H1 (cell line): ENCODE results near the gene RMND5B. TPM values are rescaled to one million over a fixed set of nuclear protein-coding genes. Genes with fewer than 3 reads are reported as not detected.

Experiments used
- CTCF ChIA-PET: fragments of 300-600 bp; sonication (Branson Sonifier 250); formaldehyde crosslinking; loops from one replicate; lab custom pipeline; 2021; ENCODE audit not compliant: partially characterized antibody; lab: Charles Lee
- POLR2A ChIA-PET: fragments of 300-600 bp; sonication (Branson Sonifier 250); formaldehyde crosslinking; loops from one replicate; lab custom pipeline; 2021; ENCODE audit warnings: inconsistent platforms; ENCODE audit not compliant: partially characterized antibody; lab: Charles Lee
- DNase-seq, 2 experiments: peaks; one replicate each; pipeline versions ENCODE4 v3.0.0 to v3.0.0-alpha.2; 2010 to 2022; ENCODE audit warnings: low spot score in 2 of 2, low read depth in 1 of 2, mixed read lengths in 1 of 2
- FAIRE-seq: peaks from 2 replicates; lab custom pipeline; 2011; peaks lifted over from hg19 to GRCh38; lab: Jason Lieb, UNC
- H2AFZ ChIP-seq: 2 replicates; pipeline ENCODE4 v1.8.1; 2012; ENCODE audit warnings: low read length, inconsistent platforms
- H2AK5ac ChIP-seq: 2 replicates; pipeline ENCODE4 v1.6.1; 2013; ENCODE audit warnings: low read depth, low read length
- H2BK120ac ChIP-seq: replicated peaks from 2 replicates; pipeline ENCODE3; 2013; ENCODE audit warnings: low read depth, low read length, inconsistent platforms
- H2BK12ac ChIP-seq: 2 replicates; pipeline ENCODE4 v1.6.1; 2013; ENCODE audit warnings: low read depth, low read length
- H2BK15ac ChIP-seq: 2 replicates; pipeline ENCODE4 v1.6.1; 2013; ENCODE audit warnings: low read length
- H2BK20ac ChIP-seq: 2 replicates; pipeline ENCODE4 v1.6.1; 2013; ENCODE audit warnings: low read length
- H2BK5ac ChIP-seq: 2 replicates; pipeline ENCODE4 v1.6.1; 2013; ENCODE audit warnings: low read depth, low read length
- H3K14ac ChIP-seq: 2 replicates; pipeline ENCODE4 v1.6.1; 2013; ENCODE audit warnings: inconsistent platforms; ENCODE audit not compliant: insufficient read length
- H3K18ac ChIP-seq: 2 replicates; pipeline ENCODE4 v1.6.1; 2013; ENCODE audit warnings: low read length; ENCODE audit errors: extremely low read depth
- H3K23ac ChIP-seq: 2 replicates; pipeline ENCODE4 v1.6.1; 2013; ENCODE audit warnings: inconsistent platforms; ENCODE audit not compliant: insufficient read length
- H3K23me2 ChIP-seq: 2 replicates; pipeline ENCODE4 v1.6.1; 2013; ENCODE audit warnings: low read depth, low read length
- H3K27ac ChIP-seq: 2 replicates; pipeline ENCODE4 v1.6.1; 2011; ENCODE audit warnings: low read depth, low read length, inconsistent platforms
- H3K27me3 ChIP-seq, 4 experiments: replicated peaks in 1 of 4; 1 replicate in 1 of 4; 2 replicates in 3 of 4; pipeline versions ENCODE4 v1.6.1 to v1.8.1; 2011 to 2013; ENCODE audit warnings: low read length in 3 of 4, mild to moderate bottlenecking in 3 of 4, inconsistent platforms in 2 of 4, mixed read lengths in 2 of 4, moderate library complexity in 1 of 4; ENCODE audit not compliant: control insufficient read depth in 3 of 4, insufficient read depth in 3 of 4; ENCODE audit errors: extremely low read depth in 1 of 4
- H3K36me3 ChIP-seq, 4 experiments: 2 replicates each; pipeline versions ENCODE4 v1.6.1 to v1.8.1; 2011 to 2013; ENCODE audit warnings: mild to moderate bottlenecking in 4 of 4, low read length in 3 of 4, moderate library complexity in 2 of 4, control low read depth in 1 of 4, inconsistent platforms in 1 of 4; ENCODE audit not compliant: insufficient read depth in 4 of 4, control insufficient read depth in 2 of 4
- H3K4ac ChIP-seq: replicated peaks from 2 replicates; pipeline ENCODE3; 2013; ENCODE audit warnings: low read length, low read depth, mixed read lengths, inconsistent platforms; ENCODE audit not compliant: insufficient read length
- H3K4me1 ChIP-seq, 4 experiments: replicated peaks in 1 of 4; 1 replicate in 1 of 4; 2 replicates in 3 of 4; pipeline versions ENCODE4 v1.6.1 to v1.8.1; 2011 to 2013; ENCODE audit warnings: low read length in 3 of 4, inconsistent platforms in 2 of 4, mixed read lengths in 1 of 4; ENCODE audit not compliant: insufficient read depth in 4 of 4, control insufficient read depth in 3 of 4
- H3K4me2 ChIP-seq, 2 experiments: 2 replicates each; pipeline versions ENCODE4 v1.6.1 to v1.8.1; 2011 to 2013; ENCODE audit warnings: low read depth in 2 of 2, low read length in 2 of 2, control low read depth in 1 of 2, inconsistent platforms in 1 of 2, mild to moderate bottlenecking in 1 of 2; ENCODE audit not compliant: insufficient read depth in 1 of 2
- H3K4me3 ChIP-seq, 4 experiments: fragments of 200-600, 300-600 bp in 1 of 4; sonication (generic), shearing (Covaris generic), sonication (Bioruptor Twin) in 1 of 4; 2 replicates each; pipeline versions ENCODE4 v1.5.1 to v1.8.1; 2011 to 2016; ENCODE audit warnings: low read length in 4 of 4, low read depth in 3 of 4, control low read depth in 2 of 4, inconsistent platforms in 2 of 4, mild to moderate bottlenecking in 2 of 4, mixed read lengths in 1 of 4, moderate library complexity in 1 of 4; ENCODE audit not compliant: insufficient read depth in 2 of 4; ENCODE audit errors: extremely low read depth in 1 of 4
- H3K56ac ChIP-seq: replicated peaks from 2 replicates; pipeline ENCODE3; 2013; ENCODE audit warnings: low read depth, mild to moderate bottlenecking, mixed read lengths, low read length, inconsistent platforms; ENCODE audit not compliant: insufficient read length
- H3K79me1 ChIP-seq: 2 replicates; pipeline ENCODE4 v1.6.1; 2013; ENCODE audit warnings: low read depth, low read length, control low read depth
- H3K79me2 ChIP-seq, 2 experiments: 2 replicates each; pipeline versions ENCODE4 v1.6.1 to v1.8.1; 2012 to 2013; ENCODE audit warnings: low read length in 2 of 2, mild to moderate bottlenecking in 2 of 2, inconsistent platforms in 1 of 2; ENCODE audit not compliant: insufficient read depth in 2 of 2, control insufficient read depth in 1 of 2
- H3K9ac ChIP-seq, 4 experiments: replicated peaks in 1 of 4; 1 replicate in 1 of 4; 2 replicates in 3 of 4; pipeline versions ENCODE4 v1.6.1 to v1.8.1; 2011 to 2013; ENCODE audit warnings: low read depth in 3 of 4, low read length in 3 of 4, control low read depth in 2 of 4, mild to moderate bottlenecking in 2 of 4, moderate library complexity in 2 of 4, inconsistent platforms in 1 of 4; ENCODE audit errors: extremely low read depth in 1 of 4
- H3K9me3 ChIP-seq, 2 experiments: 2 replicates each; pipeline versions ENCODE4 v1.6.1 to v1.8.1; 2012 to 2013; ENCODE audit warnings: mild to moderate bottlenecking in 2 of 2, moderate library complexity in 2 of 2, control low read depth in 1 of 2, inconsistent platforms in 1 of 2, low read depth in 1 of 2, low read length in 1 of 2, mixed read lengths in 1 of 2; ENCODE audit not compliant: insufficient read depth in 2 of 2
- H4K20me1 ChIP-seq, 2 experiments: replicated peaks in 1 of 2; 2 replicates each; pipeline versions ENCODE3 to v1.8.1; 2011 to 2013; ENCODE audit warnings: inconsistent platforms in 2 of 2, low read length in 2 of 2, mild to moderate bottlenecking in 1 of 2; ENCODE audit not compliant: insufficient read depth in 2 of 2, control insufficient read depth in 1 of 2
- H4K5ac ChIP-seq: 2 replicates; pipeline ENCODE4 v1.6.1; 2013; ENCODE audit warnings: low read length, low read depth, mixed read lengths, inconsistent platforms; ENCODE audit not compliant: insufficient read length
- H4K8ac ChIP-seq: 2 replicates; pipeline ENCODE4 v1.8.0; 2013; ENCODE audit warnings: mild to moderate bottlenecking, moderate library complexity, low read length, inconsistent platforms; ENCODE audit not compliant: insufficient read depth; ENCODE audit errors: extremely low read depth
- H4K91ac ChIP-seq: replicated peaks from 2 replicates; pipeline ENCODE3; 2013; ENCODE audit warnings: low read length, mixed read lengths, inconsistent platforms; ENCODE audit not compliant: insufficient read length
- CBX5 ChIP-seq: fragments of 300-800, 300-1000 bp; sonication (generic); IDR thresholded peaks from 2 replicates; pipeline ENCODE4 v1.7.1; 2016; ENCODE audit warnings: antibody characterized with exemption, low read length, low read depth
- CHD2 ChIP-seq: IDR thresholded peaks from 2 replicates; pipeline ENCODE4 v1.6.1; 2012; ENCODE audit warnings: low read length, improper control_type of control experiment
- CTBP2 ChIP-seq: IDR thresholded peaks from 2 replicates; pipeline ENCODE4 v1.7.0; 2011; ENCODE audit warnings: borderline replicate concordance, mild to moderate bottlenecking, moderate library complexity, mixed read lengths, low read length; ENCODE audit not compliant: insufficient read depth, insufficient read length
- POLR2A ChIP-seq, 2 experiments: IDR thresholded peaks; 1 replicate in 1 of 2; 2 replicates in 1 of 2; pipeline ENCODE4 v1.6.1; 2011; ENCODE audit warnings: low read depth in 2 of 2, low read length in 2 of 2, mild to moderate bottlenecking in 2 of 2; ENCODE audit errors: control extremely low read depth in 1 of 2
- RXRA ChIP-seq: IDR thresholded peaks from 2 replicates; pipeline ENCODE4 v1.6.1; 2011; ENCODE audit warnings: low read depth, mild to moderate bottlenecking, low read length, moderate library complexity; ENCODE audit not compliant: insufficient read depth
- WGBS, 2 experiments: shearing (Covaris generic) in 1 of 2; methylation state at CpG; one replicate each; pipeline versions ENCODE4 v1.1.6 to v1.1.7; 2013 to 2015; ENCODE audit warnings: low lambda C conversion rate in 2 of 2, mixed read lengths in 2 of 2, inconsistent platforms in 1 of 2, low coverage in 1 of 2, missing lambda C conversion rate in 1 of 2; ENCODE audit not compliant: insufficient replicate concordance in 2 of 2, insufficient coverage in 1 of 2, insufficient read length in 1 of 2; ENCODE audit errors: extremely low coverage in 1 of 2, missing lambda C conversion rate in 1 of 2; 5-methylcytosine and 5-hydroxymethylcytosine counted together
- polyA plus RNA-seq, 7 experiments: library from polyadenylated mRNA; depleted of rRNA in 3 of 7; stranded (reverse) in 5 of 7; unstranded in 2 of 7; fragments of >200 nt in 5 of 7; fragments of 200-250 nt in 2 of 7; gene quantifications; 1 replicate in 5 of 7; 2 replicates in 1 of 7; 4 replicates in 1 of 7; pipeline versions ENCODE4 v1.2.1 to v1.2.3, GENCODE V29; 2011 to 2013; ENCODE audit warnings: missing spikeins in 2 of 7, mixed read lengths in 2 of 7
- total RNA-seq: library from RNA; stranded (reverse); fragmentation: NEBNext Ultra II Directional; extraction: Animal tissue kit (Norgen Biotek cat#: 25700); gene quantifications from 2 replicates; pipeline ENCODE4 v1.2.1, GENCODE V29; 2021

The RMND5B gene
- total and polyA plus RNA-seq, 2 of the 8 experiments (the other 6 are each of a cell fraction or from before 2014, with no cell fraction given), result 75.9 to 90.2 TPM

GRCh38 chr5:178194026-178194425 is 63.2 kb downstream of the RMND5B start:
- H2BK5ac ChIP-seq, result no peak overlapping the region
- no peaks in the 10 kb centered on the region for H4K20me1 ChIP-seq
- H4K91ac ChIP-seq, result no peak overlapping the region
- H3K23me2 ChIP-seq, result no peaks in the 10 kb centered on the region
- H3K4ac ChIP-seq, result no peak overlapping the region
- DNase-seq, result no peak
- no peaks in the 10 kb centered on the region for H3K36me3 ChIP-seq
- no peaks in the 10 kb centered on the region for H3K79me1 ChIP-seq
- no peaks in the 10 kb centered on the region; a peak in 1 of 7 replicates for H3K27me3 ChIP-seq
- H3K27ac ChIP-seq, result no peak overlapping the region
- H2BK15ac ChIP-seq, result no peak overlapping the region
- no peak overlapping the region for H3K9ac ChIP-seq
- no peak overlapping the region for H2BK120ac ChIP-seq
- no peaks in the 10 kb centered on the region for H3K79me2 ChIP-seq
- H3K14ac ChIP-seq, result no peak overlapping the region
- no peak overlapping the region for H2BK20ac ChIP-seq
- H2AFZ ChIP-seq, result no peak overlapping the region
- H3K18ac ChIP-seq, result no peak overlapping the region; the same call in 1 of the 2 replicates
- no peak for TF ChIP-seq CBX5
- TF ChIP-seq POLR2A (IDR thresholded peaks at IDR 0.05; ENCODE audit: control extremely low read depth in 1 of 2, low read depth in 2 of 2, low read length in 2 of 2), result no peak
- TF ChIP-seq CHD2, result no peak
- no peak for TF ChIP-seq CTBP2
- no peak for TF ChIP-seq RXRA
- no peak overlapping the region for H4K8ac ChIP-seq
- H3K4me2 ChIP-seq, result no peak overlapping the region
- no peak overlapping the region for H4K5ac ChIP-seq
- peaks cover 0 to 8% of the 10 kb centered on the region in 2 experiments; a peak in 2 of 4 replicates for H3K9me3 ChIP-seq
- ChIA-PET POLR2A (interaction anchor here (31.3 to 38.5 kb wide), 2 partner anchors 9 to 10 kb away, joined by 985 read pairs; partner anchors contain the start of genes GMCL2 and HNRNPAB), CTCF (interaction anchor here (1.1 to 1.6 kb wide), 3 partner anchors 8 to 12 kb away, joined by 3 read pairs; no protein-coding TSS in a partner anchor)
- H2AK5ac ChIP-seq, result no peak overlapping the region
- no peak overlapping the region for H3K56ac ChIP-seq
- H3K4me3 ChIP-seq, result no peak overlapping the region
- FAIRE-seq, result no peak
- WGBS, 2 experiments, result 88% methylated on average over 6 of the region's 7 CpGs; no CpG with 5 or more reads in 1 of the 2 experiments
- H2BK12ac ChIP-seq, result peak overlapping the region; percentile 33; the same call in 1 of the 2 replicates
- no peak overlapping the region for H3K23ac ChIP-seq
- peaks cover 0 to 10% (median 3%) of the 10 kb centered on the region in 4 experiments; a peak in 3 of 7 replicates for H3K4me1 ChIP-seq
